Subcutaneous adipose tissue (tissue), 4 donors: Measurements from ENCODE around the gene ZFAND2B. TPM values are rescaled to one million over a fixed set of nuclear protein-coding genes. Genes with fewer than 3 reads are reported as not detected.

Experiments used
- total RNA-seq, 4 donors: library from RNA; depleted of rRNA; stranded (reverse); fragments of >200 nt; gene quantifications; one replicate each; pipeline ENCODE4 v1.1.0, GENCODE V29; 2016
- TF ChIP-seq, protein P1 (sequence below): fragments of 450-650 bp; IDR thresholded peaks from one replicate; pipeline ENCODE4 v1.5.1; 2016; ENCODE audit warnings: low read depth, mild to moderate bottlenecking, control low read depth, antibody characterized with exemption, moderate library complexity

The ZFAND2B gene
- total RNA-seq, 4 donors from 2014 or later: 28.0 to 60.3 (median 43.7) TPM

DNA sequence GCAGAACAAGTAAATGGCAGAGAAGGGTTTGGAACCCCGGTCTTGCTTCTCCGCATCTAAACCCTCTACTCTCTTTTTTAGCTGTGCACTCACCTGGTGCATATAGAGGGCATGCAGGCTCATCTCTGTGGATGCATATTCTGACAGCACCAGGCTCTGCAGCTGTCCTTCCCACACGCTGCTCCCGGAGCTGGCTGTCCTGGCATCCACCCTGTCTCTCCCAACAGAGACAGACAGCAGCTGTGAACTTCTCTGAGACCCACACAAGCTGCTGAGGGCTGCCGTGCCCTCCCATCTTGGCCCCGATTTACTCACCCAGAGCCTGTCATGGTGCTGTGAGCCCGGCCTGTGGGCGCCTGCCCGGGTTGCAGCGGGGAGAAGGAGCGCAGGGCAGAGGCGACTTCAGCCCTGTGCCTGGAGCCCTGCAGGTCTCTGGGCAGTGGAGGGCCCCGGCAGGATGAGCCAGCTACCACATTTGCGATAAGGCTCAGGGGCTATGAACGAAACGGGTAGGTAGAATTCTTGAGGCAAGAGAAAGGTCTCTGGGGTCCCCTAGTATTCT lies 15.5 kb downstream of the ZFAND2B start:
- TF ChIP-seq, protein P1, sequence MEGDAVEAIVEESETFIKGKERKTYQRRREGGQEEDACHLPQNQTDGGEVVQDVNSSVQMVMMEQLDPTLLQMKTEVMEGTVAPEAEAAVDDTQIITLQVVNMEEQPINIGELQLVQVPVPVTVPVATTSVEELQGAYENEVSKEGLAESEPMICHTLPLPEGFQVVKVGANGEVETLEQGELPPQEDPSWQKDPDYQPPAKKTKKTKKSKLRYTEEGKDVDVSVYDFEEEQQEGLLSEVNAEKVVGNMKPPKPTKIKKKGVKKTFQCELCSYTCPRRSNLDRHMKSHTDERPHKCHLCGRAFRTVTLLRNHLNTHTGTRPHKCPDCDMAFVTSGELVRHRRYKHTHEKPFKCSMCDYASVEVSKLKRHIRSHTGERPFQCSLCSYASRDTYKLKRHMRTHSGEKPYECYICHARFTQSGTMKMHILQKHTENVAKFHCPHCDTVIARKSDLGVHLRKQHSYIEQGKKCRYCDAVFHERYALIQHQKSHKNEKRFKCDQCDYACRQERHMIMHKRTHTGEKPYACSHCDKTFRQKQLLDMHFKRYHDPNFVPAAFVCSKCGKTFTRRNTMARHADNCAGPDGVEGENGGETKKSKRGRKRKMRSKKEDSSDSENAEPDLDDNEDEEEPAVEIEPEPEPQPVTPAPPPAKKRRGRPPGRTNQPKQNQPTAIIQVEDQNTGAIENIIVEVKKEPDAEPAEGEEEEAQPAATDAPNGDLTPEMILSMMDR: no peak

DNA sequence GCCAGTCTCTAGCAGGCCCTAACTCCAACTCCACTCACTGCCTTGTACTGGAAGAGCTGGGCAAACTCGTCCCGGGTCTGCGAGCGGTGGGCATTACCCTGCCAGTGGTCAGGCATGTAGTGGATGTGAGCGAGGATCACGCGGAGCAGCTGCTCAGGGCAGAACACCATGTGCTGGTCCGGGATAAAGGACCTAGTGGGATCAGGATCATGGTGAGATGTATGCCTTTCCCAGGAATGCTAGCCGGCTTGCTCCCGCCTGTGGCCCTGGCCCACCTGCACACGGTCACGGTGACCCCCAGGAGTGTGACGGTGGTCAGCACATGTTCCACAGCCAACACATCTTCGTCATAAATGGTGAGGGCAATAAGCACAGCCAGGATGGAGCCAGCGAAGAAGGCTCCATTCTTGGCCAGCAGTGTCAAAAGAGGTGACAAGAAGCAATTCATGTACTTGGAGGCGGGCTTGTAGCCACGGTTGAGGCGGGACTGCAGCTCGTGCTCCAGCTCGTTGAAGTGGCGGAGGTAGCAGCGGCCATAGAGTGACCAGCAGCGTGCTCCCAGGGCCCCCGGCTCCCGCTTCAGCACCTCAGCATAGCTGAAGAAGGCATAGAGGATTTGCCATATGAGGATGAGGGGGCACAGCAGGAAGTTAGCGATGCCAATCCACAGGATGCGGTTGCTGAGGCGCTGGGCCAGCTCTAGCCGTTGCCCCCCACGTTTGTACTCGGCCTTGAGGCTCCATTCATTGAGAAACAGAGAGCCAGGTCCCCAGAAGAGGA lies 17.4 kb downstream of the ZFAND2B start:
- TF ChIP-seq, protein P1: no peak

DNA sequence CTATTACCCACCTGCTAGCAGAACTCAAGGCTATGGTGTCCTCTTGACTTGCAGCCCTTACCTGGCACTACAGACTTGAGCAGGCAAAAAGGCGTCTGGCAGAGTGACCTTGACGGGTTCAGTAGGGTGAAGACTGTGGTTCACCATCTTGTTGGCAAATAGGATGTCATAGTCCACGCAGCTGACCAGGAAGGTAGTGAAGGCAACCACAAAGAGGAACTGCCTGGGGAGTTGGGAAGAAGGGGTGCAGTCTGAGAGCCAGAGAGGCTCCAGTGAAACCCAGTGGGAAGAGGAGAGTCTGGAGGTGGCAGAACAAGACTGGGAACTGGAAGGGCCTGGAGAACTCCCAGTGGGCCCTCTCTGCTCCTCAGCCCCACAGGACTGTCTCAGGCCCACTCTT lies 18.8 kb downstream of the ZFAND2B start:
- TF ChIP-seq, protein P1: no peak

DNA sequence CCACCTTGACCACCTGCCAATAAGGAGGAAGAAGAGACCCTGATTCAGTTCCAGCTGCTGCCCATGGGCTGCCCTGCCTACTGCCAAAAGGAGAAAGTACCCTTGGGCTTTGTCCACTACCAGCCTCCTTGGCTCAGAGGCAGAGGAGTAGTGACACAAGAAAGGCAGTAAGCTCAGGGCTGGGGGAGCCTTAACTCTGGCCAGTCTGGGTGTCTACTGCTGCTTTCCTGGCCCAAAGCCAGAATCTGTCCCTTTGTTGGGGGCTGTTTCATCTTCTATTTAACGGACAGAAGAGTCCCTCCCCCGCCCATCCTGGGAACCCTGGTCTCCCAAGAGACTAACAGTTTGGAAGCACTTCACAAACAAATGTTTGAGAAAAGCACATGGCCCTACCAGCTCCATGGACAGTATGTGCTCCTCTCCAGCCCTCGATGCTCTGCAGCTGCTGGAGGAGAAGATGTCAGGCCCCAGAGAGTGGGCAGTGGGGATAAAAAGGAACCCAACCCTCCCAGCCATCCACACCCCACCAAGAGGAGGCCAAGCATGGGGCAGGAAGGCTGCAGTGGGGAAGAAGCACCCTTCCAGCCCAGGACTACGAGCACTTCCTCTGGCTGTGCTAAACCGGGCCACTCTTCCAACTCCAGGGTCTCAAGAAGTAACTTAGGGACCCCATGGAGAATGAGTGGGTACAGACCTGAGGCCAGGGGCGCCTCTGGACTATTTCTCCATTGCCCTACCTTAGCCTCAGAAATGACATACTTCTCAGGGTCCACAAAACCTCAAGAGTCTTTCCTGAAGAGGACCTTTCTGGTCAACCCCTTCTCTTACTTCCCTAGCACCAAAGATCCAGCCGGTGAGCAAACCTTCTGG lies 21.7 kb downstream of the ZFAND2B start:
- TF ChIP-seq, protein P1: no peak

DNA sequence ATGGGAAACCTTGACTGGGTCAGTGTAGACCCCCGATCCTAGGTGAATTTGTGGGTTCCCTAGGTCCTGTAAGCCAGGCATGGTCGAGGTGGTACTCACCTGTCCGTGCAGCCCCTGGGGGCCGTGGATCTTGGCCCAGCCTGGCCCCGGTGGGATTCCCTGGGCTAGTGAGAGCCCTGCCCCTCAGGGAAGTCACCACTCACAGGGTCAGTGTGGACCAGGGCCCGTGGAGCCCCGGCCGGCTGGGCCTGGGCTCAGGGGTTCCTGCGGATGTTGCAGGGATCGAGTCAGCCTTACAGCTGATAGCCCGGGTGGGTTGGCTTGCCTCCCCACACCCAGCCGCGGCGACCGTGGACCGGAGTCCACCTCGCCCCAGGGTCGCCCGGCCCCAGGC lies 22.3 kb downstream of the ZFAND2B start:
- TF ChIP-seq, protein P1: no peak

DNA sequence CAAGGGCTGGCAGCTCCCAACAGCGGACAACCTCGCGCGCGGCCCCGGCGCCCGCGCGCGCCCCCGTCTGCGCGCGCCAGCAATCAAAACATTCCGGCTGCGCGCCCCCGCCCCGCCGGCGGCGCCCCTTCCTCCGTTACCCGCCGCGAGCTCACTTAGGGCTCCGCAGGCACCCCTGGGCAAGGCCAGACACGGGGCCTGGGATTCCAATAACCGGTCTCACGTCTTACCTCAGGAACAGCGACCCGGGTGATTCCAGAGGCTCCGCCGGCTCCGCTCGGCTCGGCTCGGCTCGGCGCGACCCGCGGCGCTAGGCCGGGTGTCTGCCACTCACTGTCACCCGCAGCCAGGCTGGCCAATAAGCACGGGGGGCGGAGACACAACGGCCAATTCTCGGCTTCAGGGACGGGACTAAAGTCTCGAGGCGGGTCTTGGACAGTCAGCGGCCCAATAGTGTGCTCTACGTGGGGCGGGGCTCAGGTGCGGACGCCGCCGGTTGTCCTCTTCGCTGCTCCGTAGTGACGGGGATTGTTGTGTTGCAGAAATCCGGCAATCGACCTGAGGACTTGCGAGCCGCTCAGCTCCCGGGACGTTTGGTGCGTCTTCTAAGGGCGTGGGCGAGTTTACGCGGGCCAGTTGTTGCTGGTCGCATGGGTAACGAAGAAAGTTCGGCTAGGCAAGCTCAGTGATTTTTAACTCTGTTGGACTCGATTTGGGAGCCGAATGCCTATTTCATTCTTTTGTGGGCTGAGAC lies 22.9 kb downstream of the ZFAND2B start, which contains the start of the genes ANKZF1 and ATG9A:
Gene ANKZF1, plus strand, starts transcription at position 502 of the 754 bp plus-strand sequence. CDS start 452 bp downstream, outside the sequence.
Gene ATG9A, minus strand, starts transcription at position 332 of the 754 bp plus-strand sequence. CDS start 1,612 bp downstream, outside the sequence.
- TF ChIP-seq, protein P1: no peak
